ENCODE measurements around the gene PLCB1.

PLCB1 gene

DNA sequence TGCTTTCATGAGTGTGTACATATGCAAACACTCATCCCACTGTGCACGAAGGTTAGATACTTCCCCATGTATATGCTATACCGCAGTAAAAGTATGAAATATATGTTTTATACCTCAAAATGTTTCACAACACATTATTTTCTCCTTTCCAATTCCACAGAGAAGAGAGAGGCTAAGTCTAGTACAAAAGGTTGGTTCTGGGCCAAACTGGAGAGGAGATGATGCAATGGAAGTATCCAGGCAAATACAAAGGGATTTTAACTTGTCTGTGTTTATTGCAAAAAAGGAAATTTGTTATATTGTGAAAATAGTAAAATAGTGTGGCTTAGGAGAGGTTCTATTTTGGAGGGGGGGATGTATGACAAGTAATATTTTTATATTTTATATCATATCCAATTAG, 112.6 kb downstream of the PLCB1 start:
- H3K4me3 ChIP-seq (ENCODE audit: low read depth, low read length), result no peak overlapping the region
- DNase-seq (ENCODE audit: low read depth, low spot score), result peak; percentile 60
- TF ChIP-seq, protein P1, sequence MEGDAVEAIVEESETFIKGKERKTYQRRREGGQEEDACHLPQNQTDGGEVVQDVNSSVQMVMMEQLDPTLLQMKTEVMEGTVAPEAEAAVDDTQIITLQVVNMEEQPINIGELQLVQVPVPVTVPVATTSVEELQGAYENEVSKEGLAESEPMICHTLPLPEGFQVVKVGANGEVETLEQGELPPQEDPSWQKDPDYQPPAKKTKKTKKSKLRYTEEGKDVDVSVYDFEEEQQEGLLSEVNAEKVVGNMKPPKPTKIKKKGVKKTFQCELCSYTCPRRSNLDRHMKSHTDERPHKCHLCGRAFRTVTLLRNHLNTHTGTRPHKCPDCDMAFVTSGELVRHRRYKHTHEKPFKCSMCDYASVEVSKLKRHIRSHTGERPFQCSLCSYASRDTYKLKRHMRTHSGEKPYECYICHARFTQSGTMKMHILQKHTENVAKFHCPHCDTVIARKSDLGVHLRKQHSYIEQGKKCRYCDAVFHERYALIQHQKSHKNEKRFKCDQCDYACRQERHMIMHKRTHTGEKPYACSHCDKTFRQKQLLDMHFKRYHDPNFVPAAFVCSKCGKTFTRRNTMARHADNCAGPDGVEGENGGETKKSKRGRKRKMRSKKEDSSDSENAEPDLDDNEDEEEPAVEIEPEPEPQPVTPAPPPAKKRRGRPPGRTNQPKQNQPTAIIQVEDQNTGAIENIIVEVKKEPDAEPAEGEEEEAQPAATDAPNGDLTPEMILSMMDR (IDR thresholded peaks at IDR 0.05; ENCODE audit: low read depth, low read length), result no peak
- in situ Hi-C loops (cut with HindIII; ENCODE audit: low sequenced_read_pairs), result no loop called here

DNA sequence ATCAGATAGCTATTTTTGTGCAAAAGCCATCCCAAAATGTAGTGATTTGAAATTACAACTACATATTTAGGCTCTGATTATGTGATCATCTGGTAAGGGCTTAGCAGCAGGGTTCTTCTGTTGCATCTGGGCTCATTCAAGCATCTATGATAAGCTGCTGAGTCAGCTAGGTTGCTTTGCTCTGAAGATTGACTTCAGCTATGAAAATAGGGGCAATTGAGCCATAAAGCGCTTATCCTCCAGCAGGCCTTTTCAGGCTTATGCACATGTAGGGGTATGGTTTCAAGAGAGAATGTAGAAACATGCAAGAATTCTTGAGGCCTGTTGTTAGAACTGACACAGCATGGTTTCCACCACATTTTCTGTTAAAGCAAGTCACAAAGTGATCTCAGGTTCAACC, 114.1 kb downstream of the PLCB1 start:
- H3K4me3 ChIP-seq (ENCODE audit: low read depth, low read length), result no peak overlapping the region
- in situ Hi-C loops (cut with HindIII; ENCODE audit: low sequenced_read_pairs), result no loop called here
- DNase-seq (ENCODE audit: low read depth, low spot score), result peak; percentile 42
- TF ChIP-seq, protein P1 (IDR thresholded peaks at IDR 0.05; ENCODE audit: low read depth, low read length), result no peak

- no peak overlapping the region for H3K4me3 ChIP-seq (ENCODE audit: low read depth, low read length)
- DNase-seq (ENCODE audit: low read depth, low spot score), result no peak
- TF ChIP-seq, protein P1 (IDR thresholded peaks at IDR 0.05; ENCODE audit: low read depth, low read length), result no peak
- in situ Hi-C loops (cut with HindIII; ENCODE audit: low sequenced_read_pairs), result no loop called here
These were observed 114.7 kb downstream of the PLCB1 start for GRCh38 chr20:8246716-8247115.

DNA sequence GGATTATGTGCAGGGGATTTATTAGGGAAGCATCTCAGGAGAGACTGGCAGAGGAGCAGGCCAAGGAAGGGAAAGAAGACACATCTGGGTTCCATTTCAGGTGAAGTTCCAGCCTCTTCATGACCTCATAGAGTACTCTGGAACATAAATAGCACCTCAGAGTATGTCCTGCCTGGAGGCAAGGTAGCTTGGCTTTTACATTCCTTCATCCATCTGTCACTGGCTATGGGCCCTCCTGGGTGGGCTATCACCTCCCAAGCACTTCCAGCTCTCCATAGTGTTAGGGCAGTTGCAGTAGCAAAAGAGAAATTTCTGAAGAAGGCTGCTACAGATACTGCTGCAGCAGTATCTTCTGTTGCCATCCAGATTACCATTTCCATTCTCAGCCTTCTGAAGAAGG, 116.0 kb downstream of the PLCB1 start:
- H3K4me3 ChIP-seq (ENCODE audit: low read depth, low read length), result no peak overlapping the region
- DNase-seq (ENCODE audit: low read depth, low spot score), result no peak
- in situ Hi-C loops (cut with HindIII; ENCODE audit: low sequenced_read_pairs), result no loop called here
- TF ChIP-seq, protein P1 (IDR thresholded peaks at IDR 0.05; ENCODE audit: low read depth, low read length), result no peak

- in situ Hi-C loops (cut with HindIII; ENCODE audit: low sequenced_read_pairs), result no loop called here
- TF ChIP-seq, protein P1 (IDR thresholded peaks at IDR 0.05; ENCODE audit: low read depth, low read length), result no peak
- DNase-seq (ENCODE audit: low read depth, low spot score), result no peak
- H3K4me3 ChIP-seq (ENCODE audit: low read depth, low read length), result no peak overlapping the region
These were observed 117.6 kb downstream of the PLCB1 start for GRCh38 chr20:8249634-8250033.

GRCh38 chr20:8250539-8251200, 118.6 kb downstream of the PLCB1 start:
- TF ChIP-seq, protein P1 (IDR thresholded peaks at IDR 0.05; ENCODE audit: low read depth, low read length), result no peak
- in situ Hi-C loops (cut with HindIII; ENCODE audit: low sequenced_read_pairs), result no loop called here
- no peak overlapping the region for H3K4me3 ChIP-seq (ENCODE audit: low read depth, low read length)
- DNase-seq (ENCODE audit: low read depth, low spot score), result no peak

All from astrocyte of the spinal cord (primary cell).